Peyer's patch (tissue), 4 donors: ENCODE measurements around the gene KCTD7. TPM values are rescaled to one million over a fixed set of nuclear protein-coding genes. Genes with fewer than 3 reads are reported as not detected.
"Not testable (repeated sequence)": the region's sequence is repeated elsewhere in the genome, so short reads cannot be mapped to it uniquely, and the experiment has no call there.

Source experiments
- DNase-seq, 3 donors: peaks; one replicate each; pipeline ENCODE4 v3.0.0-alpha.2; 2017 to 2019
- H3K27ac ChIP-seq, 4 donors: fragments of 200-600 bp; sonication (generic); one replicate each; pipeline ENCODE4 v1.5.1; 2016 to 2019
- H3K27me3 ChIP-seq, 2 donors: fragments of 200-600 bp; sonication (generic); one replicate each; pipeline ENCODE4 v1.5.1; 2019
- H3K36me3 ChIP-seq, 3 donors: fragments of 200-600 bp; sonication (generic); one replicate each; pipeline ENCODE4 v1.5.1; 2016 to 2019
- H3K4me1 ChIP-seq, 4 donors: fragments of 200-600 bp; sonication (generic); one replicate each; pipeline ENCODE4 v1.5.1; 2016 to 2019
- H3K4me3 ChIP-seq, 4 donors: fragments of 200-600 bp; sonication (generic); 1 replicate in 3 of 4; 2 replicates in 1 of 4; pipeline ENCODE4 v1.5.1; 2016 to 2019; ENCODE audit warnings: mild to moderate bottlenecking in 1 of 4
- H3K9me3 ChIP-seq, 4 donors: fragments of 200-600 bp; sonication (generic); one replicate each; pipeline ENCODE4 v1.5.1; 2016 to 2019; ENCODE audit warnings: mild to moderate bottlenecking in 1 of 4
- CTCF ChIP-seq, 6 experiments: fragments of 450-650 bp in 4 of 6; fragments of 200-600 bp in 2 of 6; sonication (generic) in 1 of 6; IDR thresholded peaks; one replicate each; pipeline ENCODE4 v1.5.1; 2017 to 2019; ENCODE audit warnings: antibody characterized with exemption in 6 of 6, mild to moderate bottlenecking in 3 of 6, moderate library complexity in 1 of 6
- POLR2A ChIP-seq, 2 donors: fragments of 450-650 bp; IDR thresholded peaks; one replicate each; pipeline ENCODE4 v1.5.1; 2017; ENCODE audit warnings: antibody characterized with exemption in 2 of 2, mild to moderate bottlenecking in 2 of 2, moderate library complexity in 2 of 2
- total RNA-seq, 4 donors: library from RNA; depleted of rRNA; stranded (reverse); fragments of >200 nt; gene quantifications; one replicate each; pipeline ENCODE4 v1.1.0, GENCODE V29; 2016

The KCTD7 gene
- total RNA-seq, 4 donors from 2014 or later, result 6.6 to 20.7 (median 14.3) TPM

DNA sequence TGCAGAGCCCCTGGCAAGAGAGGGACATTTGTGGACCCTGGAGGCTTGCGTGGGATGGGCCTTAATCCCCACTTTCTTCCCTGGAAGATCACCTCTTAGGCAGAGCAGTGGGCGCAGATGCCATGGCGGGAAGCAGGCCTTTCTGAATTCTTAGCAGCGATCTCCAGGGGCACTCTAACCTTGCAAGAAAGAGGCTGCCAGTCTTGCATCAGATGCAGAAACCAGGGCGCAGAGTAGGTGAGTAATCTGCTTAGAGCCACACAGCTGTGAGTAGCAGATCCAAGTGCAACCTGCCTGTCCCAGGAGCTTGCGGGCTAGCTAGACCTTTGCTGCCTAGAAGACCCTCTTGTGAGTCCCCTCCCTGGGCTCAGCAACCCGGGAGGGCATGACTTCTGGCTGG lies 40.0 kb downstream of the KCTD7 start:
- DNase-seq, result peak in 1 of 3 donors; percentile 36
- TF ChIP-seq POLR2A (IDR thresholded peaks at IDR 0.05), result no peak
- no peak for TF ChIP-seq CTCF (IDR thresholded peaks at IDR 0.05)
- Histone ChIP-seq H3K9me3 (no peaks in the 10 kb centered on the region), H3K4me1 (no peaks in the 10 kb centered on the region), H3K4me3 (no peak overlapping the region), H3K36me3 (no peaks in the 10 kb centered on the region), H3K27ac (no peak overlapping the region), H3K27me3 (no peaks in the 10 kb centered on the region)

DNA sequence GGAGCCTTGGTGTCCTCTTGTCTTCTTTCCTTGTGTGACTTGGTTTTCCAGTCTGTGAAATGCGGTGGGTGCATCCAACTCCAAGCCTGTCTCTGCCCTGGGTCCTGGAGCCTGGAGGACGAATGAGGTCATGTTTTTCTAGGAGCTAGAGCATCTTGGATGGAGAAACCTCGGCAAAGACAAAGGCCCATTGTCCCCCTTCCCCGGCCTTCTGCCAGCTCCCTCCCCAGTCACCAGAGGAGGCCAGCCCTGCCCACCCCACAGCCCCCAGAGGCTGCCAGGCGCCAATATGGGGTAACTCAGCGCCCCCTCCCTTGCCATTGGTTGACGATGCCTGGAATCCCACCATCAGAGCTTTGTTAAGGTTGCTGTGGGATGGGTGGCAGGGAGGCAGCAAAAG lies 40.4 kb downstream of the KCTD7 start:
- no peaks in the 10 kb centered on the region for H3K27me3 ChIP-seq
- no peak overlapping the region for H3K4me3 ChIP-seq
- no peak for TF ChIP-seq POLR2A (IDR thresholded peaks at IDR 0.05)
- TF ChIP-seq CTCF (IDR thresholded peaks at IDR 0.05), result no peak
- no peak overlapping the region for H3K27ac ChIP-seq
- H3K9me3 ChIP-seq, result no peaks in the 10 kb centered on the region
- peak in 1 of 3 donors; percentile 31 for DNase-seq
- H3K4me1 ChIP-seq, result no peaks in the 10 kb centered on the region
- H3K36me3 ChIP-seq, result no peaks in the 10 kb centered on the region

GRCh38 chr7:66669496-66669895 lies 40.8 kb downstream of the KCTD7 start:
- no peaks in the 10 kb centered on the region for H3K36me3 ChIP-seq
- no peaks in the 10 kb centered on the region for H3K9me3 ChIP-seq
- H3K4me3 ChIP-seq, result no peak overlapping the region
- no peak overlapping the region for H3K27ac ChIP-seq
- TF ChIP-seq CTCF (IDR thresholded peaks at IDR 0.05) (no peak), POLR2A (IDR thresholded peaks at IDR 0.05) (no peak)
- DNase-seq, result peak in 1 of 3 donors; percentile 27
- H3K4me1 ChIP-seq, result no peaks in the 10 kb centered on the region
- no peaks in the 10 kb centered on the region for H3K27me3 ChIP-seq

DNA sequence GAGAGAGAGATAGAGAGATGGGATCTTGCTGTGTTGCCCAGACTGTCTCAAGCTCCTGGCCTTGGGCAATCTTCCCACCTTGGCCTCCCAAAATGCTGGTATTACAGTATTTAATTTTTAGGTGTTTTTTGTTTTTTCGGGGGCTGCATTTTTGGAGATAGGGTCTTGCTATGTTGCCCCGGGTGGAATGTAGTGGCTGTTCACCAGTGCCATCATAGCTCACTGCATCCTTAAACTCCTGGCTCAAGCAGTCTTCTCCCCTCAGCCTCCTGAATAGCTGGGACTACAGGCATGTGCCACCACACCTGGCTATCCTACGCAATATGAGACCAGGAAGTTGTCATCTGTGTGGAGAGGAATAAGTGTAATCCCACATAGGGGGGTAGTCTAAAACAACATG lies 42.4 kb downstream of the KCTD7 start:
- Histone ChIP-seq H3K4me1 (no peaks in the 10 kb centered on the region), H3K27ac (no peak overlapping the region), H3K4me3 (no peak overlapping the region), H3K9me3 (no peaks in the 10 kb centered on the region), H3K36me3 (no peaks in the 10 kb centered on the region), H3K27me3 (no peaks in the 10 kb centered on the region)
- no peak for DNase-seq
- TF ChIP-seq POLR2A (IDR thresholded peaks at IDR 0.05) (no peak), CTCF (IDR thresholded peaks at IDR 0.05) (no peak)

DNA sequence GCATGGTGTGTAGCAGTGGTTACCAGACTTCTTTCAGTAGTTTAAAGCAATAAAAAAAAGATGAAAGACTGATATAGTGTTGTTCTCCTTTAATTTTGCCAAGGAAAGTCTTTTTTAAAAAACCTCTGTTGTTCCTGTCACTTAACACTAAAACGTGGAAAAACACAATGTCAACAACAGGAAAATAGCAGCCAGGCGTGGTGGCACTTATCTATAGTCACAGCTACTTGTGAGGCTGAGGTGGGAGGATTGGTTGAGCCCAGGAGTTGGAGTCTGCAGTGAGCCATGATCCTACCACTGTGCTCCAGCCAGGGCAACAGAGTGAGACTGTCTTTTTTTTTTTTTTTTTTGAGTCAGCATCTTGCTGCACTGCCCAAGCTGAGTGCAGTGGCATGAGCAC lies 42.8 kb downstream of the KCTD7 start:
- not testable (repeated sequence) for H3K4me1 ChIP-seq, H3K9me3 ChIP-seq, DNase-seq

DNA sequence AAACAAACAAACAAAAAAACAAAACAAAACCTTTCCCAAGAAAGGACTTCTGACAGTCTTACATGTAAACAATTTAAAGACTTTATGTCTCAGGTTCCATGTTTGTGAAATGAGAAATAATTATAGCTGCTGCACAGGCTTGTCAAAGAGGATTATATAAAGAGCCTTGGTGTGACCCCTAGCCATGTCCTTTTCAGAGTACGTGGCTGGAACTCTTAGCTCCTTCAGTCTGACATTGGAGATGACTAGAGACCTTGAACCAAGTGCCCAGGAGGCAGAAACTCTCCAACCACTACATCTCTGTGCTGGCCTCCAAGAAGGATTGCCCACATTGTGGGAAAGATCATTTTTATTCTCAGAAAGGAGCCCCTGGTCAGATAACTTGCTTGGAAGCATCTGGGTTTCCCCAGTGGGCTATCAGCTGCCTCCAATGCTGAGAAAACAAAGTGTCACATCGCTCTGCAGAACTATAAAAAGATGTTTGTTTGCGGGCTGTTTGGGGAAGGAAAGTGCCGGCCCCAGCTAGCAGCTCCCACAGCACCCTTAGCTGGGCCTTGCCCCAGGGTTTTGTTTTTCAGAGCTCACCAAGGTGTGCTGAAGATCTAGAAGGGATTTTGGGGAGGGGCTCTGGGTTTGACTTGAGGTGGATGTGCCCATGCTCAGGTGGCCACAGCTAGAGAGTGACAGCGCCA lies 43.9 kb downstream of the KCTD7 start:
- not testable (repeated sequence) for H3K4me3 ChIP-seq, H3K4me1 ChIP-seq, H3K36me3 ChIP-seq, DNase-seq, H3K9me3 ChIP-seq, H3K27me3 ChIP-seq
- H3K27ac ChIP-seq, result peak overlapping the region in 1 of 4 donors; percentile 79

More for the DNA sequence above, 42.8 kb downstream of the KCTD7 start:
- not testable (repeated sequence) for H3K27me3 ChIP-seq, H3K4me3 ChIP-seq, H3K36me3 ChIP-seq, H3K27ac ChIP-seq

DNA sequence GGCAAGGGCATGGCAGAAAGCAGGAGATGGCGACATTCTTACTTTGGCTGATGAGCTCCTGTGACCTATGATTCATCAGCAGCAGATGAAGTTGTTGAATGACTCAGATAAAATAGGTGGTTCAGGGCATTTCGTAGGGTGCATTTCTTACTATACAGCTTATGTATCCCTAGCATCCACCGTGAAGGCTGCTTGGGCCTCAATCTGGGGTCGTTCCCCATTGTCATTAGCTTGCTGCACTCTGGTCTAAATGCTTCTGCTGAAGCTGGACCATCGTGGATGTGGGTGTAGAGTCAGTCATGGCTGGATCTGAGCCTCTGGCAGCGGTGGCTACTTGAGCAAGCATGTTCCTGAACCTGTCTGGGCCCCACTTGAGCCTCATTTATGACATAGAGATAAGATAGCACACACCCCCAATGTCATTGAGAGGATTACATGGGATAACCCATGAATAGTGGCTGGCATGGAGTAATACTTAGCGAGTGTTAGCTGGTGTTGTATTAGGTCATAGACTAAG lies 44.5 kb downstream of the KCTD7 start:
- not testable (repeated sequence) for H3K36me3 ChIP-seq, H3K27me3 ChIP-seq, H3K4me1 ChIP-seq, H3K4me3 ChIP-seq, H3K9me3 ChIP-seq
- DNase-seq, result peak in 1 of 3 donors; percentile 41
- peak overlapping the region in 1 of 4 donors; percentile 79 for H3K27ac ChIP-seq
